Measurements from ENCODE around the gene FAM114A2.

GRCh38 chr5:153999995-154000394 lies 38.7 kb downstream of the FAM114A2 start:
- no peak for TF ChIP-seq CTCF (IDR thresholded peaks at IDR 0.05)
- no peak for TF ChIP-seq POLR2A (IDR thresholded peaks at IDR 0.05)
- no peak for TF ChIP-seq EP300 (IDR thresholded peaks at IDR 0.05)

Data from sigmoid colon (tissue), 4 donors.